GM21515 (cell line): Measurements from ENCODE around the gene SENP5.

Experiments used
- ATAC-seq: cut with Tn5 transposase; IDR thresholded peaks from one replicate; pipeline ENCODE4 v1.9.1; 2021; ENCODE audit not compliant: unreplicated experiment

The SENP5 gene

GRCh38 chr3:196967412-196968232 is 99.9 kb downstream of the SENP5 start:
- no peak for ATAC-seq

GRCh38 chr3:196968233-196969133 is 100.8 kb downstream of the SENP5 start, which contains the start of gene PIGZ:
Gene PIGZ (minus strand): TSS chr3:196968833. CDS start chr3:196952031, 16,802 bp downstream.
- peak; percentile 58 for ATAC-seq

- ATAC-seq, result peak; percentile 47
Observed at GRCh38 chr3:196969134-196969659, 101.5 kb downstream of the SENP5 start.

- peak; percentile 70 for ATAC-seq
Observed at GRCh38 chr3:196969660-196970546, 102.2 kb downstream of the SENP5 start.

GRCh38 chr3:196970547-196971093 is 102.9 kb downstream of the SENP5 start:
- ATAC-seq, result no peak

GRCh38 chr3:196971094-196971698 is 103.5 kb downstream of the SENP5 start:
- no peak for ATAC-seq

GRCh38 chr3:196974661-196975060 is 106.9 kb downstream of the SENP5 start:
- ATAC-seq, result no peak

- no peak for ATAC-seq
Observed at GRCh38 chr3:196975349-196975748, 107.6 kb downstream of the SENP5 start.

- no peak for ATAC-seq
Observed at GRCh38 chr3:196976941-196977340, 109.2 kb downstream of the SENP5 start.

- no peak for ATAC-seq
Observed at GRCh38 chr3:196979545-196979944, 111.8 kb downstream of the SENP5 start.

GRCh38 chr3:196981657-196982056 is 113.9 kb downstream of the SENP5 start:
- ATAC-seq, result no peak

- ATAC-seq, result no peak
Observed at GRCh38 chr3:196983186-196983585, 115.5 kb downstream of the SENP5 start.
